IPS DF 6.9 (cell line): Measurements from ENCODE around the gene RALGAPA1.
"Not testable (repeated sequence)": the region's sequence is repeated elsewhere in the genome, so short reads cannot be mapped to it uniquely, and the experiment has no call there.

ENCODE experiments used
- DNase-seq: peaks from one replicate; pipeline ENCODE4 v3.0.0-alpha.2; 2013; ENCODE audit warnings: low read depth, low spot score
- H3K27ac ChIP-seq: one replicate; pipeline ENCODE4 v1.5.1; 2013; ENCODE audit warnings: low read length, control low read depth
- H3K27me3 ChIP-seq: 2 replicates; pipeline ENCODE4 v1.6.1; 2013; ENCODE audit warnings: mild to moderate bottlenecking, low read length; ENCODE audit not compliant: control insufficient read depth, insufficient read depth
- H3K36me3 ChIP-seq: 2 replicates; pipeline ENCODE4 v1.6.1; 2013; ENCODE audit warnings: low read length; ENCODE audit not compliant: control insufficient read depth, insufficient read depth
- H3K4me1 ChIP-seq: 2 replicates; pipeline ENCODE4 v1.6.1; 2013; ENCODE audit warnings: low read length; ENCODE audit not compliant: control insufficient read depth, insufficient read depth
- H3K4me3 ChIP-seq: 2 replicates; pipeline ENCODE4 v1.5.1; 2013; ENCODE audit warnings: mild to moderate bottlenecking, low read length
- H3K9me3 ChIP-seq: 2 replicates; pipeline ENCODE4 v1.6.1; 2013; ENCODE audit warnings: low read length, inconsistent platforms; ENCODE audit not compliant: control insufficient read depth, insufficient read depth
- WGBS: extraction: QIAGEN DNeasy Blood & Tissue Kit; methylation state at CpG from one replicate; pipeline ENCODE4 v1.1.7; 2013; ENCODE audit warnings: mixed read lengths, missing lambda C conversion rate; ENCODE audit not compliant: insufficient read length, insufficient coverage; 5-methylcytosine and 5-hydroxymethylcytosine counted together

Gene RALGAPA1

GRCh38 chr14:35683688-35684087 is 125.4 kb downstream of the RALGAPA1 start:
- not testable (repeated sequence) for H3K36me3 ChIP-seq, H3K4me1 ChIP-seq, H3K27ac ChIP-seq, DNase-seq, H3K9me3 ChIP-seq, H3K4me3 ChIP-seq, H3K27me3 ChIP-seq
- WGBS, result no CpG with 5 or more reads among the region's 4 CpGs

- no peak for DNase-seq
- Histone ChIP-seq H3K4me1 (no peaks in the 10 kb centered on the region), H3K27me3 (no peaks in the 10 kb centered on the region), H3K36me3 (no peaks in the 10 kb centered on the region), H3K27ac (no peak overlapping the region), H3K9me3 (no peaks in the 10 kb centered on the region), H3K4me3 (no peak overlapping the region)
- WGBS, result no CpG with 5 or more reads among the region's 2 CpGs
Observed at GRCh38 chr14:35682802-35683201, 126.3 kb downstream of the RALGAPA1 start.

- H3K9me3 ChIP-seq, result no peaks in the 10 kb centered on the region
- H3K27ac ChIP-seq, result no peak overlapping the region
- WGBS, result no CpG with 5 or more reads among the region's 1 CpG
- H3K36me3 ChIP-seq, result no peaks in the 10 kb centered on the region
- no peaks in the 10 kb centered on the region for H3K27me3 ChIP-seq
- H3K4me3 ChIP-seq, result no peak overlapping the region
- DNase-seq, result no peak
- H3K4me1 ChIP-seq, result no peaks in the 10 kb centered on the region
Observed at GRCh38 chr14:35678403-35679028, 130.6 kb downstream of the RALGAPA1 start.

GRCh38 chr14:35669782-35670181 is 139.3 kb downstream of the RALGAPA1 start:
- H3K27me3 ChIP-seq, result no peaks in the 10 kb centered on the region
- no peaks in the 10 kb centered on the region for H3K4me1 ChIP-seq
- H3K36me3 ChIP-seq, result no peaks in the 10 kb centered on the region
- no peaks in the 10 kb centered on the region for H3K9me3 ChIP-seq
- H3K27ac ChIP-seq, result no peak overlapping the region
- no peak overlapping the region for H3K4me3 ChIP-seq
- no CpG with 5 or more reads among the region's 3 CpGs for WGBS
- DNase-seq, result no peak

- no peak overlapping the region for H3K4me3 ChIP-seq
- H3K27ac ChIP-seq, result no peak overlapping the region
- no peak for DNase-seq
- H3K9me3 ChIP-seq, result no peaks in the 10 kb centered on the region
- no peaks in the 10 kb centered on the region for H3K4me1 ChIP-seq
- no peaks in the 10 kb centered on the region for H3K27me3 ChIP-seq
- H3K36me3 ChIP-seq, result no peaks in the 10 kb centered on the region
Observed at GRCh38 chr14:35666429-35667043, 142.6 kb downstream of the RALGAPA1 start.

- H3K27me3 ChIP-seq, result no peaks in the 10 kb centered on the region
- DNase-seq, result no peak
- no peaks in the 10 kb centered on the region for H3K9me3 ChIP-seq
- no peak overlapping the region for H3K4me3 ChIP-seq
- no peaks in the 10 kb centered on the region for H3K4me1 ChIP-seq
- H3K36me3 ChIP-seq, result no peaks in the 10 kb centered on the region
- H3K27ac ChIP-seq, result no peak overlapping the region
- no CpG with 5 or more reads among the region's 3 CpGs for WGBS
Observed at GRCh38 chr14:35661875-35662274, 147.2 kb downstream of the RALGAPA1 start.

GRCh38 chr14:35653045-35653444 is 156.1 kb downstream of the RALGAPA1 start:
- H3K27me3 ChIP-seq, result no peaks in the 10 kb centered on the region
- H3K9me3 ChIP-seq, result no peaks in the 10 kb centered on the region
- no peak for DNase-seq
- no peak overlapping the region for H3K4me3 ChIP-seq
- no peaks in the 10 kb centered on the region for H3K4me1 ChIP-seq
- H3K27ac ChIP-seq, result no peak overlapping the region
- 100% methylated on average over 1 of the region's 1 CpG for WGBS
- H3K36me3 ChIP-seq, result no peaks in the 10 kb centered on the region

- H3K27ac ChIP-seq, result no peak overlapping the region
- no peaks in the 10 kb centered on the region for H3K9me3 ChIP-seq
- H3K4me1 ChIP-seq, result no peaks in the 10 kb centered on the region
- H3K36me3 ChIP-seq, result no peaks in the 10 kb centered on the region
- H3K27me3 ChIP-seq, result no peaks in the 10 kb centered on the region
- H3K4me3 ChIP-seq, result no peak overlapping the region
- no peak for DNase-seq
Observed at GRCh38 chr14:35643513-35643912, 165.6 kb downstream of the RALGAPA1 start.

- no peaks in the 10 kb centered on the region for H3K36me3 ChIP-seq
- no peak overlapping the region for H3K27ac ChIP-seq
- H3K9me3 ChIP-seq, result no peaks in the 10 kb centered on the region
- no peak for DNase-seq
- no CpG with 5 or more reads among the region's 2 CpGs for WGBS
- H3K27me3 ChIP-seq, result no peaks in the 10 kb centered on the region
- H3K4me3 ChIP-seq, result no peak overlapping the region
- H3K4me1 ChIP-seq, result no peaks in the 10 kb centered on the region
Observed at GRCh38 chr14:35637851-35638250, 171.2 kb downstream of the RALGAPA1 start.

GRCh38 chr14:35637269-35637668 is 171.8 kb downstream of the RALGAPA1 start:
- H3K4me3 ChIP-seq, result no peak overlapping the region
- H3K4me1 ChIP-seq, result no peaks in the 10 kb centered on the region
- no CpG with 5 or more reads among the region's 2 CpGs for WGBS
- no peaks in the 10 kb centered on the region for H3K27me3 ChIP-seq
- DNase-seq, result no peak
- no peaks in the 10 kb centered on the region for H3K9me3 ChIP-seq
- no peak overlapping the region for H3K27ac ChIP-seq
- H3K36me3 ChIP-seq, result no peaks in the 10 kb centered on the region

GRCh38 chr14:35632676-35633075 is 176.4 kb downstream of the RALGAPA1 start:
- no peak for DNase-seq
- Histone ChIP-seq H3K9me3 (no peaks in the 10 kb centered on the region), H3K4me1 (no peaks in the 10 kb centered on the region), H3K27ac (no peak overlapping the region), H3K27me3 (no peaks in the 10 kb centered on the region), H3K4me3 (no peak overlapping the region), H3K36me3 (no peaks in the 10 kb centered on the region)
- WGBS, result no CpG with 5 or more reads among the region's 1 CpG
